CD4-positive, alpha-beta memory T cell (primary cell): Measurements from ENCODE around the gene ERC1. TPM values are rescaled to one million over a fixed set of nuclear protein-coding genes. Genes with fewer than 3 reads are reported as not detected.

Source experiments
- CTCF ChIA-PET: fragments of 350-600 bp; sonication (Branson Sonifier 250); formaldehyde crosslinking; loops from one replicate; lab custom pipeline; 2021; ENCODE audit warnings: inconsistent platforms; ENCODE audit not compliant: partially characterized antibody; lab: Charles Lee
- POLR2A ChIA-PET: fragments of 350-600 bp; sonication (Branson Sonifier 250); formaldehyde crosslinking; loops from one replicate; lab custom pipeline; 2021; ENCODE audit not compliant: partially characterized antibody; lab: Charles Lee
- DNase-seq, 5 donors: peaks; one replicate each; pipeline versions ENCODE4 v3.0.0 to v3.0.0-alpha.2; 2020 to 2022; ENCODE audit warnings: mixed read lengths in 1 of 5
- H3K27ac ChIP-seq: one replicate; pipeline ENCODE4 v1.7.0; 2013; ENCODE audit warnings: low read depth, low read length
- H3K27me3 ChIP-seq: 2 replicates; pipeline ENCODE4 v1.7.0; 2013; ENCODE audit warnings: mild to moderate bottlenecking, low read length, moderate library complexity; ENCODE audit not compliant: insufficient read depth
- H3K36me3 ChIP-seq: 2 replicates; pipeline ENCODE4 v1.7.0; 2013; ENCODE audit warnings: mild to moderate bottlenecking, low read length, moderate library complexity; ENCODE audit not compliant: insufficient read depth
- H3K4me1 ChIP-seq: 2 replicates; pipeline ENCODE4 v1.7.0; 2013; ENCODE audit warnings: mild to moderate bottlenecking, low read length, moderate library complexity; ENCODE audit not compliant: insufficient read depth
- H3K4me3 ChIP-seq, 2 donors: one replicate each; pipeline ENCODE4 v1.7.0; 2013; ENCODE audit warnings: low read length in 2 of 2, mild to moderate bottlenecking in 1 of 2
- H3K9me3 ChIP-seq, 2 donors: one replicate each; pipeline ENCODE4 v1.7.0; 2013; ENCODE audit warnings: low read length in 2 of 2, control low read depth in 1 of 2; ENCODE audit not compliant: control insufficient read depth in 1 of 2
- H3K27ac Mint-ChIP-seq, 7 donors: one replicate each; pipeline ENCODE4 v1.8.0; 2020 to 2021; ENCODE audit warnings: mixed read lengths in 7 of 7, mild to moderate bottlenecking in 6 of 7, inconsistent platforms in 3 of 7, moderate library complexity in 3 of 7
- H3K27me3 Mint-ChIP-seq, 2 donors: one replicate each; pipeline ENCODE4 v1.8.0; 2020 to 2021; ENCODE audit warnings: mixed read lengths in 2 of 2
- H3K36me3 Mint-ChIP-seq, 2 donors: one replicate each; pipeline ENCODE4 v1.8.0; 2020 to 2021; ENCODE audit warnings: mixed read lengths in 2 of 2, inconsistent platforms in 1 of 2, mild to moderate bottlenecking in 1 of 2
- H3K4me1 Mint-ChIP-seq, 4 donors: one replicate each; pipeline ENCODE4 v1.8.0; 2020 to 2021; ENCODE audit warnings: mixed read lengths in 4 of 4, mild to moderate bottlenecking in 1 of 4
- H3K4me3 Mint-ChIP-seq, 8 donors: one replicate each; pipeline ENCODE4 v1.8.0; 2020 to 2021; ENCODE audit warnings: mixed read lengths in 8 of 8, mild to moderate bottlenecking in 7 of 8, moderate library complexity in 6 of 8, inconsistent platforms in 3 of 8
- H3K9me3 Mint-ChIP-seq, 8 donors: one replicate each; pipeline ENCODE4 v1.8.0; 2020 to 2021; ENCODE audit warnings: mixed read lengths in 8 of 8, mild to moderate bottlenecking in 5 of 8, inconsistent platforms in 3 of 8, moderate library complexity in 1 of 8
- intact Hi-C: fragments of 100-400 bp; cut with micrococcal nuclease; formaldehyde crosslinking; loops from one replicate; pipeline ENCODE4 v1.15.1; 2023
- polyA plus RNA-seq, 2 donors: library from polyadenylated mRNA; unstranded; fragments of 300-500 nt; fragmentation: Illumina TruSeq; gene quantifications; one replicate each; pipeline ENCODE4 v1.2.3, GENCODE V29; 2021
- total RNA-seq, 2 experiments: library from RNA; stranded (reverse); gene quantifications; one replicate each; pipeline ENCODE4 v1.2.3, GENCODE V29; 2021

The ERC1 gene
- total and polyA plus RNA-seq, 4 experiments from 2014 or later = 4.0 to 41.7 (median 28.7) TPM

DNA sequence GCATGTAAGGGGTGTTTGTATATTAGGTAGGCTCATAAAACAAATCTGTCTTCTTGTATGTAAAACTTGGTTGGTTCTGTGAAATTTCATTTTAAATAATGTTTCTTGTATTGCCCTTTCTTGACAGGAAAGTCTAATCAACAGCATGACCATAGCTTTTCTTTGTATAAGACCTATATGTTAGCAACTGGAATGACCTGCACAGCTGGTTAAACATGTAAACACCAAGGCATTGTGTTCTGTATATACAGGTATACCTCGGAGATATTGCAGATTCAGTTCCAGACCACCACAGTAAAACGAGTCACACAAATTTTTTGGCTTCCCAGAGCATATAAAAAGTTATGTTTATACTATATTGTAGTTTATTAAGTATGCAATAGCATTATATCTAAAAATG is 183.6 kb downstream of the ERC1 start:
- no peaks in the 10 kb centered on the region for H3K9me3 ChIP-seq
- H3K36me3 ChIP-seq = no peaks in the 10 kb centered on the region
- CTCF ChIA-PET = no interaction called here
- Mint-ChIP-seq H3K4me3 (peak overlapping the region in 5 of 8 donors; percentile 31 to 78 (median 68)), H3K9me3 (no peaks in the 10 kb centered on the region), H3K4me1 (peaks cover 4 to 10% (median 6%) of the 10 kb centered on the region in 4 donors), H3K36me3 (peaks cover 12 to 16% of the 10 kb centered on the region in 2 donors), H3K27me3 (no peaks in the 10 kb centered on the region), H3K27ac (peak overlapping the region in 2 of 7 donors; percentile 48 to 72)
- no peaks in the 10 kb centered on the region for H3K4me1 ChIP-seq
- no peak overlapping the region for H3K27ac ChIP-seq
- H3K4me3 ChIP-seq = no peak overlapping the region
- DNase-seq = no peak
- intact Hi-C loops = no loop called here
- POLR2A ChIA-PET = no interaction called here
- no peaks in the 10 kb centered on the region for H3K27me3 ChIP-seq

DNA sequence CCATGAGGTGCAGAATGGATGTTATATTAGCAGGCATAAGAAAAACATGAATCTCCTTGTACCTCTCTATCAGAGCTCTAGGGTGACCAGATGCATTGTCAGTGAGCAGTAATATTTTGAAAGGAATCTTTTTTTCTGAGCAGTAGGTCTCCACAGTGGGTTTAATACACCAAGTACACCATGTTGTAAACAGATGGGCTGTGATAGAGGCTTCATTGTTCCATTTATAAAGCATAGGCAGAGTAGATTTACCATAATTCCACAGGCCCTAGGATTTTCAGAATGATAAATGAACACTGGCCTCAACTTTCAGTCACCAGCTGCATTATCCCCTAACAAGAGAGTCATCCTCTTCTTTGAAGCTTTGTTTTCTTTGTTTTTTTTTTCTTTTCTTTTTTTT is 185.2 kb downstream of the ERC1 start:
- H3K27me3 ChIP-seq = no peaks in the 10 kb centered on the region
- H3K4me1 ChIP-seq = no peaks in the 10 kb centered on the region
- Mint-ChIP-seq H3K27me3 (no peaks in the 10 kb centered on the region), H3K4me3 (no peak overlapping the region), H3K36me3 (peaks cover 19 to 21% of the 10 kb centered on the region in 2 donors), H3K27ac (no peak overlapping the region), H3K4me1 (peaks cover 4 to 10% (median 6%) of the 10 kb centered on the region in 4 donors), H3K9me3 (no peaks in the 10 kb centered on the region)
- H3K36me3 ChIP-seq = peaks cover 8% of the 10 kb centered on the region
- POLR2A ChIA-PET = no interaction called here
- DNase-seq = no peak
- intact Hi-C loops = no loop called here
- no peak overlapping the region for H3K27ac ChIP-seq
- no peaks in the 10 kb centered on the region for H3K9me3 ChIP-seq
- H3K4me3 ChIP-seq = no peak overlapping the region
- CTCF ChIA-PET = interaction anchor here (1.0 kb wide), 1 partner anchor 671 kb away, joined by 3 read pairs; no protein-coding TSS in a partner anchor

DNA sequence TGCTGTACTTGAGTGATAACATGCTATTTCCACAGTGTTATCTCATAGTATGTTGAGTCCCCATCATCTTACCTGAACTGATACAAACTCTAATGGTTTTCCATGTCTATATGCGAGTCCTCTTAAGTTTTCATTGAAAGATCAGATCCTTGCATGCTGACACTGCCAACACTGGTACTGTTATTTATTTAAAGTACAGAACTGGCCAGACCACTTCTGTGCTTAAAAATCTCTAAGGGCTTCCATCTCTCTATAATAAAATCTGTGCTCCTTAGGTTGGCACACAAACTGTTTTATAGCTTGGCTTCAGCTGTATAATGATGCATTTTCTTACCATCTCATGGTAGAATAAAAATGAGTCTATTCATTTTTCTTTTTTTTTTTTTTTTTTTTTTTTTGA is 188.1 kb downstream of the ERC1 start:
- H3K27ac Mint-ChIP-seq = no peak overlapping the region
- intact Hi-C loops = no loop called here
- Histone ChIP-seq H3K9me3 (no peaks in the 10 kb centered on the region), H3K27me3 (no peaks in the 10 kb centered on the region), H3K27ac (no peak overlapping the region), H3K36me3 (peaks cover 8% of the 10 kb centered on the region), H3K4me1 (no peaks in the 10 kb centered on the region), H3K4me3 (no peak overlapping the region)
- ChIA-PET POLR2A (no interaction called here), CTCF (interaction anchor here (1.4 to 3.3 kb wide), 2 partner anchors 9 to 61 kb away, joined by 4 to 14 read pairs; no protein-coding TSS in a partner anchor)
- H3K4me1 Mint-ChIP-seq = peaks cover 2 to 4% (median 3%) of the 10 kb centered on the region in 4 donors
- DNase-seq = no peak
- no peaks in the 10 kb centered on the region for H3K27me3 Mint-ChIP-seq
- no peaks in the 10 kb centered on the region for H3K9me3 Mint-ChIP-seq
- no peak overlapping the region for H3K4me3 Mint-ChIP-seq
- peaks cover 27 to 33% of the 10 kb centered on the region in 2 donors for H3K36me3 Mint-ChIP-seq

DNA sequence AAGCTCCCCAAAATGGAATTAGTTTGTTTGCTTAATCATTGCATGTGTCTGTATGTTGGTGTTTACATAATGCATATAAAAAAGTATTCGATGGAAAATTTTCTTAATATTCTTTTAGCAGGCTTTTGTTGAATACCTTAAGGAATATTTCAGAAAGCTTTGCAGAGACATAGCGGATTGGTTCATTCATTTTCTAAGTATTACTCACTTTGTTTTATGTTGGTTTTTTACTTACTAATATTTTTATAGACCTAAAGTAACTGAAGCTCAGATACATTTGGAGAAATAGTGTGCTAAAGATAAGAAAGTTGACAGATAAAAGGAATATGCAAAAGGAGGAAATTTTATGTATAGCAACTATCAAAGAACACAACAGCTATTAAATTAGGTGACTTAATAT is 191.0 kb downstream of the ERC1 start:
- H3K27me3 ChIP-seq = no peaks in the 10 kb centered on the region
- H3K4me1 ChIP-seq = no peaks in the 10 kb centered on the region
- no peaks in the 10 kb centered on the region for H3K9me3 ChIP-seq
- intact Hi-C loops = no loop called here
- Mint-ChIP-seq H3K36me3 (peaks cover 33 to 40% of the 10 kb centered on the region in 2 donors), H3K4me1 (peaks cover 0 to 2% (median under 1%) of the 10 kb centered on the region in 4 donors), H3K4me3 (no peak overlapping the region), H3K9me3 (no peaks in the 10 kb centered on the region), H3K27me3 (no peaks in the 10 kb centered on the region), H3K27ac (no peak overlapping the region)
- peaks cover 8% of the 10 kb centered on the region for H3K36me3 ChIP-seq
- H3K27ac ChIP-seq = no peak overlapping the region
- POLR2A ChIA-PET = no interaction called here
- DNase-seq = no peak
- CTCF ChIA-PET = interaction anchor here (0.6 kb wide), 1 partner anchor 410 kb away, joined by 3 read pairs; no protein-coding TSS in a partner anchor
- no peak overlapping the region for H3K4me3 ChIP-seq

DNA sequence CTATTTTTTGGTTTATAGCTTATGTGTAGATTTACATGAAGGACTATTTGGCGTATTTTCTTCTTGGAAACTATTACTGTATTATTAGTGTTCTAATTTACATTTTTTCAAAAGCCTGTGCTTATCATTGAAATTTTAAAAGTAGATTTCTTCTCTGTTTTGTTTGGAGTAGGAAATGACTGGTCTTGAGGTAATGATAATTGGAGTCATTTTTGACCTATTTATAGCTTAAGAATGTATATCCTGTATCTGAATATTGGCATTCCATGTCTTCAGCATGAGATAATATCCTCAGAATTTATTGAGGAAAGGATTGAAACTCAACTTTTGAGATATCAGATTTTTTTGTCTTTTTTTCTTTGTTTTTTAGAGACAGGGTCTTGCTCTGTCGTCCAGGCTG is 193.4 kb downstream of the ERC1 start:
- ChIA-PET CTCF (interaction anchor here (0.7 to 0.8 kb wide), 2 partner anchors 370 to 1599 kb away, joined by 3 read pairs; no protein-coding TSS in a partner anchor), POLR2A (interaction anchor here (0.6 to 0.7 kb wide), 2 partner anchors 13 to 25 kb away, joined by 3 read pairs; no protein-coding TSS in a partner anchor)
- H3K36me3 ChIP-seq = peaks cover 8% of the 10 kb centered on the region
- Mint-ChIP-seq H3K4me1 (peaks cover 0 to 2% (median 0%) of the 10 kb centered on the region in 4 donors), H3K36me3 (peaks cover 41 to 47% of the 10 kb centered on the region in 2 donors), H3K4me3 (no peak overlapping the region), H3K27me3 (no peaks in the 10 kb centered on the region), H3K27ac (no peak overlapping the region), H3K9me3 (no peaks in the 10 kb centered on the region)
- H3K4me3 ChIP-seq = no peak overlapping the region
- H3K4me1 ChIP-seq = no peaks in the 10 kb centered on the region
- no peaks in the 10 kb centered on the region for H3K9me3 ChIP-seq
- intact Hi-C loops = no loop called here
- no peaks in the 10 kb centered on the region for H3K27me3 ChIP-seq
- DNase-seq = no peak
- no peak overlapping the region for H3K27ac ChIP-seq

DNA sequence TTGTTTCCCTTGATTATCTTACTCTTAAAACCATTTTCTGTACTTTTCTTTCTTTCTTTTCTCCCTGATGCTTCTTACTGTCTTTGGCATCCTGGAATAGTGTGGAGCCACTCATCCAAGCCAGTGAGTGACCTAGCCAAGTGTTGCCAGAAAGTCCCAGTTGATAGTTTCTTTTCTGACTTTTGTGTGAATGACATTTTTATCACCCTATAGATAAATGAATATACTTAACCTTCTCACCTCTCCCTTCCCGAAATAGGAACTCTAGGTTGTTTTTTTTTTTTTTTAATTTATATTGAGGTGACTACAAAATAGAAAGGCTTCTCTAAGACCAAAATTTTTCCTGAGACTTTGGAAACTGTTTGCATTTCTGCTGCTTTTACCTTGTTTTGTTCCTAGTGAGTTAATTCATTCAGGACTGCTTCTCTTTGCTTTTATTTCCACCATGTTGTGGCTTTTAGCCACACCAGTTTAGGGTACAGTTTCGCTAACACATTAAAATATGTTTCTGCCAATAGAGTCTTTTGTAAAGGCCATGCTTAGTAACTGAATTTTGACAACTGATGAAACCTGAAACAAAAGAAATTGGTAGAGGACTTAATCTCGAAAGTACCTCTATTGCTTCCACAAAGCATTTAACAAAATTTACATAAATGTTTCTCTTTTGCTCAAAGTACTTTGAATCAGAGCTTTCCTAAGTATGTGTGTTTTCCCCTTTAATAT is 194.6 kb downstream of the ERC1 start:
- Mint-ChIP-seq H3K27me3 (no peaks in the 10 kb centered on the region), H3K36me3 (peaks cover 43 to 49% of the 10 kb centered on the region in 2 donors), H3K4me1 (peaks cover 0 to 2% (median 0%) of the 10 kb centered on the region in 4 donors), H3K27ac (no peak overlapping the region), H3K4me3 (no peak overlapping the region), H3K9me3 (no peaks in the 10 kb centered on the region)
- intact Hi-C loops = no loop called here
- CTCF ChIA-PET = no interaction called here
- no peak for DNase-seq
- H3K9me3 ChIP-seq = no peaks in the 10 kb centered on the region
- H3K27me3 ChIP-seq = no peaks in the 10 kb centered on the region
- H3K4me1 ChIP-seq = no peaks in the 10 kb centered on the region
- no peaks in the 10 kb centered on the region for H3K36me3 ChIP-seq
- no peak overlapping the region for H3K27ac ChIP-seq
- POLR2A ChIA-PET = no interaction called here
- no peak overlapping the region for H3K4me3 ChIP-seq

DNA sequence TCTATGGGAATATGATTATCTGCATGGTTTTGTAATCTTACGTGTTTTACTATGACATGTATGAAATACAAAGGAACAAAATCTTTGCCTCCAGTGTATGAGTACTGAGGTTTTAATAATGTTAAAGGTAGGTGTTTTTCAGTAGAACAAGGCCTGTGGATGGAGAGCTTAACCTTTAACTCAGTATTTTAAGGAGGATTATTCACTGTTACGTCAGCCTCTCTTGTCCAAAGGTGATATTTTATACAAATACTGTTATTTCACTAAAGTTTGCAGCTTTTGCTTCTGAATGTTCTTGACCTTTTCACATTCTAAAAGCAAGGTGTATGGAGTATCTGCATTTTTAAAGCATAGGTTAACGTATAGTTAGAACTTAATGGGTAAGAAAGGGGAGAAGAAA is 195.3 kb downstream of the ERC1 start:
- H3K27ac Mint-ChIP-seq = no peak overlapping the region
- intact Hi-C loops = no loop called here
- H3K9me3 Mint-ChIP-seq = no peaks in the 10 kb centered on the region
- H3K36me3 Mint-ChIP-seq = peaks cover 46 to 48% of the 10 kb centered on the region in 2 donors
- H3K36me3 ChIP-seq = no peaks in the 10 kb centered on the region
- H3K9me3 ChIP-seq = no peaks in the 10 kb centered on the region
- CTCF ChIA-PET = no interaction called here
- H3K4me1 ChIP-seq = no peaks in the 10 kb centered on the region
- no peaks in the 10 kb centered on the region for H3K27me3 ChIP-seq
- H3K27ac ChIP-seq = no peak overlapping the region
- peaks cover 0 to 2% (median 0%) of the 10 kb centered on the region in 4 donors for H3K4me1 Mint-ChIP-seq
- no peaks in the 10 kb centered on the region for H3K27me3 Mint-ChIP-seq
- no peak overlapping the region for H3K4me3 ChIP-seq
- H3K4me3 Mint-ChIP-seq = no peak overlapping the region
- DNase-seq = no peak
- POLR2A ChIA-PET = no interaction called here
